Hepatocyte (in vitro differentiated cells): ENCODE measurements around the gene ARL17B.
"Not testable (repeated sequence)": the region's sequence is repeated elsewhere in the genome, so short reads cannot be mapped to it uniquely, and the experiment has no call there.

Experiments
- CTCF ChIP-seq: fragments of 200-600 bp; sonication (generic); IDR thresholded peaks from 2 replicates; pipeline ENCODE4 v1.5.1; 2016; ENCODE audit warnings: antibody characterized with exemption, mild to moderate bottlenecking; ENCODE audit not compliant: poor library complexity
- EZH2 ChIP-seq: fragments of 200-600 bp; sonication (generic); IDR thresholded peaks from 2 replicates; pipeline ENCODE4 v1.6.1; 2016; ENCODE audit warnings: antibody characterized with exemption, mild to moderate bottlenecking, borderline replicate concordance

- TF ChIP-seq CTCF, EZH2: not testable (repeated sequence)
These were observed 45.6 kb upstream of the ARL17B start for GRCh38 chr17:46407155-46407554.
